ENCODE data around the gene ZSWIM4.
A peak's percentile ranks its signal among the peaks of the same experiment; 100 is the strongest.
"Not testable (repeated sequence)": the region's sequence is repeated elsewhere in the genome, so short reads cannot be mapped to it uniquely, and the experiment has no call there.

ZSWIM4 gene

DNA sequence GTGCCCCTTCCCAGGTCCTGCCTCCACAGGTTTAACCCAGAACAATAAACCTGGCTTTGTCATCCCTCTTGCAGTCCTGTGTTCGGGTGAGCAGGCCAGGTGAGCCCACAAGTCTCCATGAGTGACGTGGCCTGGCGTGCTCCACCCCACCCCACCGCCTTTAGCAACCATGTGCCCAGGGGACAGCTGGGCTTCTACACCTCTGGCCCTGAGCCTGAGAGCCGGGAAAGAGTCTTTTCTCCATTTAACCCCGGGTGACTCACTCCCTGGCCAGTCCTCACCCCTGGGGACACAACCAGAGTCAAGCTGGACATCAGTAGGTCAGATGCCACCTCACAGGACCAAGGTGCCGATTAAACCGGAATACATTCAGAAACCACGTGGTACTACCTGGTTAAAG lies 16.8 kb upstream of the ZSWIM4 start:
- DNase-seq (ENCODE audit: low read depth in 2 of 2), result no peak

DNA sequence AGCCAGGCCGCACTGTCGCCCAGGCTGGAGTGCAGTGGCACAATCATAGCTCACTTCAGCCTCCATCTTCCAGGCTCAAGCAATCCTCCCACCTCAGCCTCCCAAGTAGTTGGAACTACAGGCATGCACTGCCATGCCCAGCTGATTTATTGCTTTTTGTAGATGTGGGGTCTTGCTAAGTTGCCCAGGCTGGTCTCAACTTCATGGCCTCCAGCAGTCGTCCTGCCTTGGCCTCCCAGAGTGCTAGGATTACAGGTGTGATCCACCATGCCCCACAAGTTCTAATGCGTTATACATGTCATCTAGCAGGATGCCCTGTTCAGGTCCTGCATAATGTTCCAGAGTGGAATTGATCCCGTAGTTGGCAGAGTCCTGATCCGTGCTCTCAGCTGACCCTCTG lies 16.4 kb upstream of the ZSWIM4 start:
- DNase-seq (ENCODE audit: low read depth in 2 of 2), result no peak

DNA sequence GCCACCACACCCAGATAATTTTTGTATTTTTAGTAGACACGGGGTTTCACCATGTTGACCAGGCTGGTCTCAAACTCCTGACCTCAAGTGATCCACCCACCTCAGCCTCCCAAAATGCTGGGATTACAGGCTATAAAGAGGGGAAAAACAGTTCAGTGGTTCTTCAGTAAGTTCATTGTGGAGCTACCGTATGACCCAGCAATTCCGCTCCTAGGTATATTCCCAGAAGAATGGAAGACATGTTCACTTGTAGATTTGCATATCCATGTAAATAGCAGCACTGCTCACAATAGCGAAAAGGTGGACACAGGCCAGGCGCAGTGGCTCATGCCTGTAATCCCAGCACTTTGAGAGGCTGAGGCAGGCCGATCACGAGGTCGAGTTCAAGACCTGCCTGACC lies 15.4 kb upstream of the ZSWIM4 start:
- DNase-seq (ENCODE audit: low read depth in 2 of 2), result not testable (repeated sequence)

DNA sequence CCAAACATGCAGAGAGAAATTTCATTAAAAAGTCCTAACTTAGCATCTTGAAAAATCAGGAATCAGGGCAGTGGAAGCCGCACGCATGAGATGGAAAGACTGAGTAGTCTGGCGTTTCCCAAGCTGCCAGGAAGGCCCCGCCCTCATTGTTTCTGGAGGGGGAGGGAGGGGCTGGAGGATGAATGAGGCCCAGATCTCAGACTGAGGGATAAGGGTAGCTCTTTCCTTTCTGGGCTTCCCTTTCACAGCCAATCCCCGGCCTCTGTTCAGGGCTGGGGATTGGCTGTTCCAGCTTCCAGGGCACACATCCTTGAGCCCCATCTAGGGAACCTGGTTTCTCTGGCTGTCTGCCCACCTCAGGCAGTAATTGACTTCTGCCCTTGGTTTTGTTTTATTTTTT lies 13.7 kb upstream of the ZSWIM4 start:
- DNase-seq (ENCODE audit: low read depth in 2 of 2), result no peak

DNA sequence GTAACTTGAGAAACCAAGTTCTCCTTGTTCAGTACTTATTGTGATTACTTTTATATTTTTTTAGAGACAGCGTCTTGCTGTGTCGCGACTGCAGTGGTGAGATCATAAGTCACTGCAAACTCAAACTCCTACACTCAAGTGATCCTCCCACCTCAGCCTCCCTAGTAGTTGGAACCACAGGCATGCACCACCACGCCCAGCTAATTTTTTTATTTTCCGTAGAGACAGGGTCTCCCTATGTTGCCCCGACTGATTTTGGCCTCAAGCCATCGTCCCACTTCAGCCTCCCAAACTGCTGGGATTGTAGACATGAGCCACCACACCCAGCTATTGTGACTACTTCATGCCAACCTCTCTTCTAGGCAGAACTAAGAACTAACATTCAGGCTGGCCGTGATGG lies 12.7 kb upstream of the ZSWIM4 start:
- no peak for DNase-seq (ENCODE audit: low read depth in 2 of 2)

DNA sequence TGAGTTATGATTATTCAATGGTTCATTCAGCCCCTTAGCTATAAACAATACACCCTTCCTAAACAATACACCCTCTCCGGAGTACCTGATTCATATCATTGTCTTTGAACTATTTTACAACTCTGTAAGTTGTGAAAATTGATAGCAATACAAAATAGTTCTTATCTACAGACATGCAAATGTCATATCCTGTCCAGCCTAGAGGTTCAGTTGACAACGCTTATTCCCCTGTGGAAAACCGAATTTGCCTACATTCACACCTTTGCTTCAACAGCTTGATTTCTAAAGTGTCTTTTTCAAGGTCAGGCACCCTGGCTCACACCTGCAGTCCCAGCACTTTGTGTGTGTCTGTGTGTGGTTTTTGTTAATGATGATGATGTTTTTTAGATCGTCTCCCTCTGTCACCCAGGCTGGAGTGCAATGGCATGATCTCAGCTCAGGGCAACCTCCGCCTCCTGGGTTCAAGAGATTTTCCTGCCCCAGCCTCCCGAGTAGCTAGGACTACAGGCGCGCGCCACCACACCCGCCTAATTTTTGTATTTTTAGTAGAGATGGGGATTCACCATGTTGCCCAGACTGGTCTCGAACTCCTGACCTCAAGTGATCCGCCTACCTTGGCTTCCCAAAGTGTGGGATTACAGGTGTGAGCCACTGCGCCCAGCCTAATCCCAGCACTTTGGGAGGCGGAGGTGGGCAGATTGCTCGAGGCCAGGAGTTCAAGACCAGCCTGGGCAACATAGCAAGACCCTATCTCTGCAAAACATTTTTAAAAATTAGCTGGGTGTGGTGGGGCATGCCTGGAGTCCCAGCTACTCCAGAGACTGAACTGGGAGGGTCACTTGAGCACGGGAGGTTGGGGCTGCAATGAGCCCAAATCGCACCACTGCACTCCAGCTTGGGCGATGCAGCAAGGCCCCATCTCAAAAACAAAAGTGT lies 11.4 kb upstream of the ZSWIM4 start:
- no peak for DNase-seq (ENCODE audit: low read depth in 2 of 2)

DNA sequence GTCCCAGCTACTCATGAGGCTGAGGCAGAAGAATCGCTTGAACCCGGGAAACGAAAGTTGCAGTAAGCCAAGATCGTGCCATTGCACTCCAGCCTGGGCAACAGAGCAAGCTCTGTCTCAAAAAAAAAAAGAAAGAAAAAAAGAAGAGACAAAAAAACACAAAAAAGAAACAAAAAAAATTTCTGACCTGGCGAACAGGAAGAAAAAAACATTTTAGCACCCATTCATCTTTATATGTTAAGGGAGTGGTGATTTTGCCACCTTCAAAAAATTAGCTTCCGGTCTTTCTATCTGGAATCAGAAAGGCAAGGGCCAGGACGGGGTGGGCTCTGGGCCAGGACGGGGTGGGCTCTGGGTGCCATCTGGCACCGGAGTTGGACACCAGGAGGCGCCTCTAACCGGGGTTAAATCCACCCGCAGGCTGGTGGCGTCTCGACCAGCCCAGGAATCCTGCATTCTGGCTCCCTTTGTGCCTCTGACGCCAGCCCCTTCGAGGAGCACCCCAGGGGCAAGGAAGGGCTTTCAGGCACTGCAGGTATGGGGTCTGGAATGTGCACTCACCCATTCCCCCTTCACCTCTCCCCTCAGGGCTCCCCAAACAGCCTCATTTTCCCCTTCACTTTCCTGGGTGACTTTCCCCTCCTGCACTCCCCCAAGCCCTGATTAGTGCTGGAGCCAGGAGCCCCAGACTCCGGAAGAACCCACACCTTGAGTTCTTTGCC lies 10.4 kb upstream of the ZSWIM4 start:
- DNase-seq (ENCODE audit: low read depth in 2 of 2), result peak; percentile 42

DNA sequence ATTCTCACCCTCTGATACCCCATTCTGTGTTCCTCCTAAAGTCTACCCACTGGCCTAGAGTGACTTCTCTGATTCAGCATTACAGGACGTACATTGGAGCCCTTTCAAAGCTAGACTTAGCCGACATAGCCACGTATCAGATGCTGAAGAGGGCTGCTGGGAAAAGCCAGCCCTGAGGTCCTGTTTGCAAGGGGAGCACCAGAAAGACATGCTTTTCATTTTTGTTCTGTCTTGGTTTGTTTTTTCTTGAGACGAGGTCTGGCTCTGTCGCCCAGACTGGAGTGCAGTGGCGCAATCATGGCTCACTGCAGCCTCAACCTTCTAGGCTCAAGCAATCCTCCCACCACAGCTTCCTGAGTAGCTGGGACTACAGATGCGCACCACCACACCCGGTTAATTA lies 6.3 kb upstream of the ZSWIM4 start:
- DNase-seq (ENCODE audit: low read depth in 2 of 2), result no peak

DNA sequence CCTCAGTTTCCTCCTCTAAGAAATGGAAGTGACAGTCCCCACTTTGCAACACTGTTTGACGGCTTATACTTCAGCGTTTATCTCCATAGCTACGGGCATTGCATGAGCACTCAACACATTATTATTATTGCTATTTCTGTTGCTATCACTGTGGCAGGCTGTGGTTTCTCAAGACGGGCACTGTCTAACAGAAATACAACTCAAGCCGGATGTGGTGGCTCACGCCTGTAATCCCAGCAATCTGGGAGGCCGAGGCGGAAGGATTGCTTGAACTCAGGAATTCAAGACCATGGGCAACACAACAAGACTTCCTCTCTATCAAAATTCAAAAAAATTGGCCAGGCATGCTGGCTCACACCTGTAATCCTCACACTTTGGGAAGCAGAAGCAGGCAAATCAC lies 4.9 kb upstream of the ZSWIM4 start:
- DNase-seq (ENCODE audit: low read depth in 2 of 2), result peak in 1 of 2 donors; percentile 30

DNA sequence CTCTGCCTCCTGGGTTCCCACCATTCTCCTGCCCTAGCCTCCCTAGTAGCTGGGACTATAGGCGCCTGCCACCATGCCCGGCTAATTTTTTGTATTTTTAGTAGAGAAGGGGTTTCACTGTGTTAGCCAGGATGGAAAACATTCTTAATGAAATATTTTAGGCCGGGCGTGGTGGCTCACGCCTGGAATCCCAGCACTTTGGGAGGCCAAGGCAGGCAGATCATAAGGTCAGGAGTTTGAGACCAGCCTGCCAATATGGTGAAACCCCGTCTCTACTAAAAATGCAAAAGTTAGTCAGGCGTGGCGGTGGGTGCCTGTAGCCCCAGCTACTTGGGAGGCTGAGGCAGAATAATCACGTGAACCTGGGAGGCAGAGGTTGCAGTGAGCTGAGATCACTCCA lies 1.9 kb upstream of the ZSWIM4 start:
- not testable (repeated sequence) for DNase-seq (ENCODE audit: low read depth in 2 of 2)

DNA sequence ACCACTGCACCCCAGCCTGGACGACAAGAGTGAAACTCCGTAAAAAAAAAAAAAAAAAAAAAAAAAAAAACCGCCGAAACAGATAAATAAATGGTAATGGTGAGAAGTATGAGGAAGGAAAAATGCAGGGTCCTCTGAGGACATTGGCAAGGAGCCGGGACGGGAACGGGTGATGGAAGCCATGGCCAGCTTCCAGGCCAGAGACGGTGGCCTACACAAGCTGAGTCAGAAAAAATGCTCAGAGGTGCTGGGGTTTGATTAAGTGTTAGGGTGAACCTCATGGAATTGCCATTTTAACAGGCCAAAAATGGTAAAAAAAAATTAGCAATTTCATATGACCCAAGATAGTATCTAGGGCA lies 866 bp upstream of the ZSWIM4 start:
- no peak for DNase-seq (ENCODE audit: low read depth in 2 of 2)

DNA sequence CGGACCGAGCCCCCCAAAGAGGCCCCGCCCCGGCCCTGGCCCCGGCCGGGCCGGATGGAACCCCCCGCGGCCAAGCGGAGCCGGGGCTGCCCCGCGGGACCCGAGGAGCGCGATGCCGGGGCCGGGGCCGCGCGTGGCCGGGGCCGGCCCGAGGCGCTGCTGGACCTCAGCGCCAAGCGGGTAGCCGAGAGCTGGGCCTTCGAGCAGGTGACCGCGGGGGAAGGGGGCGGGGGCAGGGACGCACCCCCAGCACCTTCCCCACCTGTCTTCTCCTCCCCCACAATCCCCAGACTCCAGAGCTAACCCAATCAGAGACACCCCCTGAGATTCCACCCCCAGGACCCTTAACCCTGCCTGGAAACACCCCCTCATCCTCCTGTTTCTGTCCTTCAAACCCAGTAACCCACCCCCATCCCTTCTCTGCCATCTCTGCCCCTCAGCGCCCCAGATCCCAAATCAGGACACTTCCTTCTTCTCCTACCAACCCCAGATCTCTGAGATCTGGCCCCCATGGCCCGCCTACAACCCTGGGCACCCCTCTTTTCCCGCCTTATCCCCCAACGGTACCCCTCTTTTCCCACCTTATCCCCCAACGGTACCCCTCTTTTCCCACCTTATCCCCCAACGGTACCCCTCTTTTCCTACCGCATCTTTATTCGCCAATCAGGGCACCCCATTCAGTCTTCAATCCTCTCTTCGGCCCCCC lies 505 bp downstream of the ZSWIM4 start:
- no peak for DNase-seq (ENCODE audit: low read depth in 2 of 2)

DNA sequence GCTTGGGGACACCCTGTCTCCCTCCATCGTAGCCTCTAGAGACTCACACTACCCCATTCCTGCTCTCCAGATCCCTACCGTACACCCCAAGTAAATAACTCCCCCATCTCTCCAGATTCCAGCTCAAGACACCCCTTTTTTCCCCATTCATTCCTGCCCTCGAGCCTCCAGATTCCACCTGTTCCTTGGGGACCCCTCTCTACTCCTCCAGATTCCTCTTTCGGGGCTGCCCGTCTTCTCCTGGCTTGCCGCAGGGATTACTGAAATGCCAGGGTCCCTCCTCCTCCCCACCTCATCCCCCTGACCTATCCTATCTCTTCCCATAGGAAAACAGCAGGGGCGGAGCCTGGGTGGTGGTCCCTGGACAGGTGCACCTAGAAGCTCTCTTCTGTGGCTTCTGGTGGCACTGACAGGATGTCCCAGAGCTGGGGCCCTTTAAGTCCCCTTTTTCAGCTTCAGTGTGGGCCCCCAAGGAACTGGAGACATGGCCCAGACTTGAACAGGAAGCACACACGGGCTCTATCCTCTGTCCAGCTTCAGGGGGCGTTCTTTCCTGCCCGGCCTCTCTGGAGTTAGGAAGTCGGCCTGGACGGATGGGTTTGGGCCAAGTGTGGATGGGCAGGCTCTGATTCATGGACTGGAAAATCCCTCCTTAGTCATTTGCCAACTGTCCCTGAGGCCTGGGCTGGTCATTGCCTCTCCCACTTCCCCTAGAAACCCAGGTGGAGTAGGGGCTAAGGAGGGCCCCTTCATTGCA lies 1.2 kb downstream of the ZSWIM4 start:
- no peak for DNase-seq (ENCODE audit: low read depth in 2 of 2)

DNA sequence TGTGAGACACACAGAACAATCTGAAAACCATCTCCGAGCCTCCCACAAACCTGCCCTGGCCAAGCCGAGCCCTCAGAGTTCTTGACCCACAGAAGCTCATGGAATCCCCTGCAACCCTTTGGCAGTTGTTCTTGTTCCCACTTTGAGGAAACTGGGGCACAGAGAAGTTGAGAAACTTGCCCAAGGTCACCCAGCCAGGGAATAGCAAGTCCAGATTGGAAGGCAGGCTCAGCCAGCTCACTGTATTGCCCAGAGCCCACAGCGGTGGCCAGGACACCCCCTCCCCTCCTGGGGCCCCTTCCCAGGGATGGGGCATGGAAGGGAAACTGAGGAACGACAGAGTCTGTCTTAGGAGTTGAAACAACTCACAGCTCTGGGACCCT lies 1.8 kb downstream of the ZSWIM4 start:
- no peak for DNase-seq (ENCODE audit: low read depth in 2 of 2)

DNA sequence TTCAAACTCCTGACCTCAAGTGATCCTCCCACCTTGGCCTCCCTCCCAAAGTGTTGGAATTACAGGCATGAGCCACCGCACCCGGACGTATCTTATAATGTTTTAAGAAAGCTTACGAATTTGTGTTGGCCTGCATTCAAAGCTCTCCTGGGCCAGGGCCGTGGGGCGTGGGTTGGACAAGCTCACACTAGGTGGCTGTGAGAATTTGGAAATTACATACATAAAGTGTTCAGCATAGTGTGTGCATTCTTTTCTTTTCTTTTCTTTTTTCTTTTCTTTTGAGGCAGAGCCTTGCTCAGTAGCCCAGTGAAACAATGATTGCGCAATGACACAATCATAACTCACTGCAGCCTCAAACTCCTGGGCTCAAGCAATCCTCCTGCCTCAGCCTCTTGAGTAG lies 2.6 kb downstream of the ZSWIM4 start:
- no peak for DNase-seq (ENCODE audit: low read depth in 2 of 2)

DNA sequence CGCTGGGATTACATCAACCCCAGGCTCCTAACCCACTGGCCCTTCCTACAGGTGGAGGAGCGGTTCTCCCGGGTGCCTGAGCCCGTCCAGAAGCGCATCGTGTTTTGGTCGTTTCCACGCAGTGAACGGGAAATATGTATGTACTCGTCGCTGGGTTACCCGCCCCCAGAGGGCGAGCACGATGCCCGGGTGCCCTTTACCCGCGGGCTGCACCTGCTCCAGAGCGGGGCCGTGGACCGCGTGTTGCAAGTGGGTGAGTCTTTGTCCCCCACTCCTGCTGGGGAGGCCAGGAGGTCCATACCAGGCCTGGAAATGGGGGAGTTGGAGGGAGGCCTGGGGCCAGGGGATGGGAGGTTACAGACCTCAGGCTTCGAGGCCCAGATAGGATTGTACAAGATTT lies 4.4 kb downstream of the ZSWIM4 start:
- no peak for DNase-seq (ENCODE audit: low read depth in 2 of 2)

DNA sequence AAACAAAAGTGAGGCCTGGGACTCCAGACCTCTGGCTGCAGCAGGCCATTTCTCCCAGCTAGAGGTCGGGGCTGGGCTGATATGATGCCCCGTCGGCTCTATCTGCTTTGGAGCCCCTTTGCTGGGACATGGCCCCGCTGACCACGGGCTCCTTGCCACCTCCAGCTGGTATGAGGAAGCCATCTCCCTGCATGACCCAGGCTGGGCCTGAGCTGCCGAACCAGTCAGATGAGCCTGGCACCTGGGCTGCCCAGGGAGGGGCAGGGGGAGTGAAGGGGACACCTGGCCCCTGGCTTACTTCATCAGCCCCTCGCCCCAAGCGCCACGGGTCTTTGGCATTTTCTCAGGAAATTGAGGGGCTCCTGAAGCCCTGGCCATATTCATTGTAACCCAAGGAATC lies 7.8 kb downstream of the ZSWIM4 start:
- DNase-seq (ENCODE audit: low read depth in 2 of 2), result no peak

DNA sequence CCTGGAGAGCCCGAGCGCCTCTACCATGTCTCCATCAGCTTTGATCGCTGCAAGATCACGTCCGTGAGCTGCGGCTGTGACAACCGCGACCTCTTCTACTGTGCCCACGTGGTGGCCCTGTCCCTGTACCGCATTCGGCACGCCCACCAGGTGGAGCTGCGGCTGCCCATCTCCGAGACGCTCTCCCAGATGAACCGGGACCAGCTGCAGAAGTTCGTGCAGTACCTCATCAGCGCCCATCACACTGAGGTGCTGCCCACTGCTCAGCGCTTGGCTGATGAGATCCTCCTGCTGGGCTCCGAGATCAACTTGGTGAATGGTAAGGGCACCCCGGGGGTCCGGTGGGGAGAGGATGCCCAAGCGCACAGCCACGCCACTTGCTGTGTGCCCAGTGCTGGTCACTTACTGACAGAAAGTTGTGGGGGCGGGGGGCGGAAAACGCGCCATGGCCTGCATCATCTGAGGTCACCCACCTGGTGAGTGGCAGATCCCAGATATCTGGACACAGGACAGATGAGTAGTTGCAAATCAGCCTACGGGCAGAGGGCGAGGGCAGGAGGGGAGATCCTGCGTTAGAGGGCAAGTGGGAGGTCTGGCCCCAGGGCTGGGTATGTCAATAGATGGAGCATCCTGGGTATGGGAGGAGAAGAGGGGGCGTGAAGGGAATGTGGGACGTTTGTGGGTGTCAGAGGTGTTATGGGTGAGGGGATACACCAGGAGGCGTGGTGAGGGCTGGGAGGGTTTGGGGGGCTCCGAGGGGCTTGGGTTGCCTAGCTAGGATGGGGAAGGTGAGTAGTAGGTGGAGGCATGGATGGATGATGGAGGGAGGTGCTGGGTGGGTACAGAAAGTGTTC lies 9.8 kb downstream of the ZSWIM4 start:
- no peak for DNase-seq (ENCODE audit: low read depth in 2 of 2)

DNA sequence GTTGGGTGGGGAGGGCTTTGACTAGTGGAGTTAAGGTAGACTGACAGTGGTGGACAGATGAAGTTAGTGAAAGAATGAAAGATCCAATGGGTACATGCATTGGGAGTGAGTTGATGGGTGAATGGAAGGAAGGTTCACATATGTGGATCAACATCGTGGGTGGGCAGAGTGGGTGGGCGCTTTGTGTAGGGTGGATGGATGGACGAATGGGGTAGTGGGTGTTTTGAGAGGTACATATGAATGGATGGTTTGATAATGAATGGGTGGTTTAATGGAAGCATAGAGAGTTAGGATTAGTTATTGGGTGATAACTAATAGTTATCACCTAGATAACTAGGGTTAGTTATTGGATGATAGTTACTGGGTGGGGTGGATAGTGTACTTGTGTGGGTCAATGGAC lies 11.5 kb downstream of the ZSWIM4 start:
- DNase-seq (ENCODE audit: low read depth in 2 of 2), result no peak

DNA sequence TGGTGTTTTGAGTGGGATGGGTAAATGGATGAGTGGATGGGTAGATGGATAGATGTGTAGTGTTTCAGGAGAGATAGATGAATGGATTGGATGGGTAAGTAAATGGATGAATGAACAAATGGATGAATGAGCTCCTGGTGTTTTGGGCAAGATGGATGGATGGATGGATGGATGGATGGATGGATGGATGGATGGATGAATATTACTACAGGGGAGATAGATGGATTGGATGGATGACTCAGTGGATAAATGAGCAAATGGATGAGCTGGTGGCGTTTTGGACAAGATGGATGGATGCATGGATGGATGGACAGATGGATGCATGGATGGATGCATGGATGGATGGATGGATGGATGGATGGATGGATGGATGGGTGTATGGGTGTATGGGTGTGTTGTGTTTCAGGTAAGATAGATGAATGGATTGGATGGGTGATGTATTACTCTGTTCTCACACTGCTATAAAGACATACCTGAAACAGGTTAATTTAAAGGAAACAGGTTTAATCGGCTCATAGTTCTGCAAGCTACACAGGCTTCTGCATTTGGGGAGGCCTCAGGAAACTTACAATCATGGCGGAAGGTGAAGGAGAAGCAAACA lies 12.3 kb downstream of the ZSWIM4 start:
- DNase-seq (ENCODE audit: low read depth in 2 of 2), result no peak

DNA sequence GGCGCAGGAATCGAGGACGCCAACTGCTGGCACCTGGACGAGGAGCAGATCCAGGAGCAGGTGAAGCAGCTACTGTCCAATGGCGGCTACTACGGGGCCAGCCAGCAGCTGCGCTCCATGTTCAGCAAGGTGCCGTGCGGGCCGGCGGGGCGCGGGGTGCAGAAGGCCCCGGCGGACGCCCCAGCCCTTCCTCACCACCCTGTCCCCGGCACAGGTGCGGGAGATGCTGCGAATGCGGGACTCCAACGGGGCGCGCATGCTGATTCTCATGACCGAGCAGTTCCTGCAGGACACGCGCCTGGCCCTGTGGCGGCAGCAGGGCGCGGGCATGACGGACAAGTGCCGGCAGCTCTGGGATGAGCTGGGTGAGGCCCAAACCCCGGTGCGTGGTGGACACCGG lies 13.6 kb downstream of the ZSWIM4 start:
- no peak for DNase-seq (ENCODE audit: low read depth in 2 of 2)

All from stimulated activated CD8-positive, alpha-beta memory T cell treated with anti-CD3 and anti-CD28 coated beads, Interleukin-15, amount 100 ng/mL, for 4 hours (primary cell).